DMS114 treated with DMSO at 0.1 percent for 48 hours (cell line): ENCODE results near the gene CDK13.

Experiments used
- DNase-seq: peaks from one replicate; lab custom pipeline; 2025; ENCODE audit not compliant: unreplicated experiment; lab: John Stamatoyannopoulos, UW

The CDK13 gene

DNA sequence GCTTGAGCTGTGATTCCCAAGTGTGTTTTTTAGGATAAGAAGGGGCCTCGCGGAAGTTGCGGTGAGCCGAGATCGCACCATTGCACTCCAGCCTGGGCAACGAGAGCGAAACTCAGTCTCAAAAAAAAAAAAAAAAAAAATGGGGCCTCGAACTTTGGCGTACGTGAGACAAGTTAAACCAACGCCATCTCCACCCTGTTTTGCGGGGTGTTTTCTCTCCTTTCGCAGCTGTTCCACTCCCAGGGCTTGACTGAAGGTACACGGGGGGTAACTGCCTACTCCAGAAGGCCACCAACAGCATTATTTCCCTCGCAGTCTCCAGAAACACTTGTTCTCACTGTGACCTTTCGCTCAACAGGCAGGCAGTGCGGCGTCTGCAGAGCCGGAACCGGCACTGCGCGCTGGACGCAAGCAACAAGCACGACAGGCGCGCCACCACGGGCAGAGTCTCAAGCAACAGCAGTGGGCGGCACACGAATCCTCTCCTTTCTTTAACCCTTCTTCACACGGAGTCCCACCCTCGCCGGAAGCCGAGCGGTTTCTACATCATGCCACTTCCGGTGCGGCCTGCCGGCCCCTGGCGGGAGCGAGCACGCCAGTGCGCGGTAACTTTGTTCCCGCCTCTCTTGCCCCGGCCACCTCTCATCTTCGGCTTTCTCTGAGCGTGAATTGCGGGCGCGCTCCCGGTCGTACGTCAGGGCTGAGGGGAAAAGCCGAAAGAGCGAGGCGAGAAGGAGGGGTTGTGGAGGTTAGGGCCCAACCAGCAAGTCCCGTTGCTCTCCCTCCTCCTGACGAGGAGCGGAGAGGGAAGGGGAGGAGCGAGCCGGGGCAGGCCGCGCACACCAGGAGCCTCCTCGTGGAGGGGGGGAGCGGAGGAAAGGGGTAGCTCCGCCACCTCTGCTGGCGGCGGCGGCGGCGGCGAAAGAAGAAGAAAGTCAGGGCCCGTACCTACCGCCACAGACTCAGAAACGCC, 814 bp upstream of the CDK13 start:
- peak; percentile 98 for DNase-seq

DNA sequence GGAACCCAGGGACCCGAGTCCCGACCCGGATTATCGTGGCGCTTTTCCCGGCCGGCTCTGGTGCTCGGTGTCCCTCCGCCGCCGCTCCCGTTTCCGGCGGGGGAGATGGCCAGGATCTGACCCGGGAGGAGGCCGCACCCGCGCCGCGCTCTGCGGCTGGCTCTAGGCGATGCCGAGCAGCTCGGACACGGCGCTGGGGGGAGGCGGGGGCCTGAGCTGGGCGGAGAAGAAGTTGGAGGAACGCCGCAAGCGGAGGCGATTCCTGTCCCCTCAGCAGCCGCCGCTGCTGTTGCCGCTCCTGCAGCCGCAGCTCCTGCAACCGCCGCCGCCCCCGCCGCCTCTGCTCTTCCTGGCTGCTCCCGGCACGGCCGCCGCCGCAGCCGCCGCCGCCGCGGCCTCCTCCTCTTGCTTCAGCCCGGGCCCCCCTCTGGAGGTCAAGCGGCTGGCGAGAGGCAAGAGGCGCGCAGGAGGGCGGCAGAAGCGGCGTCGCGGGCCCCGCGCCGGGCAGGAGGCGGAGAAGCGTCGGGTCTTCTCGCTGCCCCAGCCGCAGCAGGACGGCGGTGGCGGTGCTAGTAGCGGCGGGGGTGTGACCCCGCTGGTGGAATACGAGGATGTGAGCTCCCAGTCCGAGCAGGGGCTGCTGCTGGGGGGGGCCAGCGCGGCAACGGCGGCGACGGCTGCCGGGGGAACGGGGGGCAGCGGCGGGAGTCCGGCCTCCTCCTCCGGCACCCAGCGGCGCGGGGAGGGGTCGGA, 593 bp downstream of the CDK13 start:
- no peak for DNase-seq

DNA sequence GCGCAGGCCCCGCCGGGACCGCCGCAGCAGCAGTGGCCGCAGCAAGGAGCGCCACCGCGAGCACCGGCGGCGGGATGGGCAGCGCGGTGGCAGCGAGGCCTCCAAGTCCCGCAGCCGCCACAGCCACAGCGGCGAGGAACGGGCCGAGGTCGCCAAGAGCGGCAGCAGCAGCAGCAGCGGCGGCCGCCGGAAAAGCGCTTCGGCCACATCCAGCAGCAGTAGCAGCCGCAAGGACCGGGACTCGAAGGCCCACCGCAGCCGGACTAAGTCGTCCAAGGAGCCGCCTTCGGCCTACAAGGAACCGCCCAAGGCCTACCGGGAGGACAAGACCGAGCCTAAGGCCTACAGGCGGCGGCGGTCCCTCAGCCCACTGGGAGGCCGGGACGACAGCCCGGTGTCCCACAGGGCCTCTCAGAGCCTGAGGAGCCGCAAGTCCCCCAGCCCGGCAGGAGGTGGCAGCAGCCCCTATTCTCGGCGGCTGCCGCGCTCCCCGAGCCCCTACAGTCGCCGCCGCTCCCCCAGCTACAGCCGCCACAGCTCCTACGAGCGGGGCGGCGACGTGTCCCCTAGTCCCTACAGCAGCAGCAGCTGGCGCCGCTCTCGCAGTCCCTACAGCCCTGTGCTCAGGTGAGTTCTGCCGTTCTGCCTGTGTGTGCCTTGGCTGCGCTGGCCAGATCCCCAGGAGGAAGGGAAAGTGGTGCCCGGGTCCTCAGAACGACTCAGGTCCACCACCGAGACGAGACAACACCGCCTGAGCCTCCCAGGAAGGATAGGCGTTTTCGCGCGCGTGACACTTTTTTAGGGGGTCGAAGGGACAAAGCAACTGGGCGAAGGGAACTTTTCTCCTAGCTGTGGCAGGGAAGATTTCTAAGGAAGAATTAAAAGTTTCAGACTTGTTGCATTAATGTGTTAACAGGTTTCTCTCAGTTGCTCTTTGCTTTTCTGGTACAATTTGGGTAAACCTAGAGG, 1.5 kb downstream of the CDK13 start:
- DNase-seq, result peak; percentile 31

DNA sequence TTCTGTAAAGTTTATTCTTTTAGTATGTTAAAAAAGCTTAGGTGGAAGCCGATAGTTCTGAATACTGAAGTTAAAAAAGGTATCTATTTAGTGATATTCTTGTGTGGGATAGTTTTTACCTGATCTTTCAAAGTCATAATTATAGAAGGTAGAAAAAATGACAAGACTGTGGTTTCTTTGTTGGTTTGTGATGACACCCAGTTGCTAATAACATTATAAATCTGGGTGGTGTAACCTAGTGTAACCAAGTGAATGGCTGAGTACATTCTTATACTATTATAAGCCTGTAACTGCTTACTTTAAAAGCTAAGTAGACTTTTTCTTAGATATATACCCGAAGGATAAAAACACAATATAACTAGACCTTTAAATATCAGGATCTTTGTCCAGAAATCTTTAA, 2.3 kb downstream of the CDK13 start:
- no peak for DNase-seq

DNA sequence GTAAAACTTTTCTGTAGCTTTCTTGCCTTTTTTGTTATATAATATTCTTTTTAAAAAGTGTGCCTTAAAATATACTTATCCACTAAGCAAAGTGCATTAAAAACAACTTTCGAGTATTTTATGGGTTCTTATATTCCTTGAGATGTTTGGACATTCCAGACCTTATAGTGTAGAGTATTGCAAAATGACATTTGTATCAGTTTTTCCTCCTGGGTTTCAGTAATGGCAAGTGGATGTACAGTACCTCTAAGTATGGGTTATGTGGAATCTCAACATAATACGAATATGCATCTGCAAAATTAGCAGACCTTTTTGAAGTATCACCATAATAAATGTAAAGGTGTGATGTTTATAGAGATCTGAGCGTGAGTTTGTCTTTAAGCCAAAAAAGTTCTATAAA, 2.7 kb downstream of the CDK13 start:
- DNase-seq, result no peak

DNA sequence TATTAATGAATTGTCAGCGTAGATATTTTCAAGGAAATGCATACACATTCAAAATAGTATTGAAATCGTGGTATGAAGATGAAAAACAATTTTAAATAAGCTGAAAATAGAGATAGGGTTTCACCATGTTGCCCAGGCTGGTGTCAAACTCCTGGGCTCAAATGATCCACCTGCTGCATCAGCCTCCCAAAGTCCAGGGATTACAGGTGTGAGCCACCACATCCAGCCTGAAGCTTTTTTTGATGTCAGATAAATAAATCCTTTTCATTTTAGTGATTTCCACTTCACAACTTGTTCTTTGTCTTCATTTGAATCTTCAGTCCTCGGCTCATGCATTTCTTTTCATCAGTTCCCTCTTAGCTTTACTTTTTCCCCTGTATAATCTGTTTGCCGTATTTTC, 4.6 kb downstream of the CDK13 start:
- DNase-seq, result no peak

DNA sequence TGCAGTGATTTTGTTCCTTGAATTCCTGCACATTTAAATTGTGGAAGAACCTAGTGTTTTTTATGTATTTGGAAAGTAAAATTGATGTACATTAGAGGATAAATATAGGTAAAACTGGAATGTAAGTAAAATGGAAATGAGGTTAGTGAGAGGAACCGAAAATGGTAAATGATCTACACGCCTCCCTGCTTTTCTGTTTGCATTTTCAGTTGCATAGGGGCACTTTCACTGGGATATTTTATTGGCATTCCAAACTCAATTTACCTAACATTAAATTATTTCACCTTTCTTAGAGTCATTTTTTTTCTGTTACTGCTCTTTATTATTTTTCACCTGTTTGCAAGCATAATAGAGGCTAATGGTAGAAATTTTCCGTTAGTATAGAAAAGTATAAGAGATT, 8.0 kb downstream of the CDK13 start:
- no peak for DNase-seq

DNA sequence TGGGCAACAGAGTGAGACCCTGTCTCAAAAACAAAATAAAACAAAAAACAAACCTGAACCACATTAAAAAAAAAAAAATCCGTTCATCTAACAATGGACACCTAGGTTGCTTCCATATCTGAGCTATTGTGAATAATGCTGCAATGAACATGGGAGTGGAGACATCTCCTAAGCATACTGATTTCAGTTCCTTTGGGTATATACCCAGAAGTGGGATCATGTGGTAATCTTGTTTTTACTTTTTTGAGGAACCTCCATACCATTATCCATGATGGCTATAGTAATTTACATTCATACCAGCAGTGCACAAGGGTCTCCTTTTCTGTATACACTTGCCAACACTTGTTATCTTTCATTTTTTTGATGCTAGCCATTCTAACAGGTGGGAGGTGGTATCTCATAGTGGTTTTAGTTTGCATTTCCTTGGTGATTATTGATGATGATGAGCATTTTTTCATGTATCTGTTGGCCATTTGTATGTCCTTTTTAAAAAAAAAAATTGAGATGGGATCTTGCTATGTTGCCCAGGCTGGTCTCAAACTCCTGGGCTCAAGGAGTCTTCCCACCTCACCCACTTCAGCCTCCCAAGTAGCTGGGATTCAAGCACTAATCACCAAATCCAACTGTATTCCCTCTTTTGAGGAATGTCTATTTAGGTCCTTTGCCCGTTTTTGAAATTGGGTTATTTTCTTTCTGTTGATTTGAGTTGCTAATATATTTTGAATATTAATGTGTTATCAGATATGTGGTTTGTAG, 17.5 kb downstream of the CDK13 start:
- no peak for DNase-seq

DNA sequence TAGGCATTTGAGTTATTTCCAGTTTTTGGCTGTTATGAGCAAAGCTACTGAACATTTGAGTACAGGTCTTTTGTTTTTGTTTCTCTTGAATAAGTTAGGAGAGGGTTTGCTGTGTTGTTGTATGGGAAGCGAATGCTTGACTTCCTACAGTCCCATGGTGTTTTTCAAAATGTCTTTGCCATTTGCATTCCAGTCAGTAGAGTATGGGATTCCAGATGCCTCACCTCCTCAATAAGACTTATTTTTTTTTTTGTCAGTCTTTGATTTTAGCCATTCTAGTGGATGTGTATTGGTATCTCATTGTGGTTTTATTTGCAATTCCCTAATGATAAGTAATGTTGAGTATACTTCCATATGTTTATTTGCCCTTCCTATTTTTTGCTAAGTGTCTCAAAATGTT, 19.4 kb downstream of the CDK13 start:
- DNase-seq, result no peak

DNA sequence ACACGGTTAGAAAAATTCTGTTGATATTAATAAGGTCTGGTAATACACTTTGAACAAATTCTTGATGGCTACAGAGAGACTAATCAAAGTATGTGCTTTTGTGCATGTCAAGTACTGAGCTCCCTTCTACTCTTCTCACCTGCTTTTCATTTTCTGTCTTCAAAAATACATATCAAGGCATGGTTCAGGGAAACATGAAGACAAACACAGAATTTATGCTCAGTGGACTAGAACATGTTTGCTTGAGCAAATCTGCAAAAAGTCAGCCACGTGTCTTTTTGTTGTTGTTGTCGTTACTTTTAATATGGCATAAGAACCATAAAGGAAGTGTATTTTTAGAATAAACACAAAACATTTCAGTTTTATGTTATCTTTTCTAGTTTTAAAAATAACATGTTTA, 21.9 kb downstream of the CDK13 start:
- no peak for DNase-seq

DNA sequence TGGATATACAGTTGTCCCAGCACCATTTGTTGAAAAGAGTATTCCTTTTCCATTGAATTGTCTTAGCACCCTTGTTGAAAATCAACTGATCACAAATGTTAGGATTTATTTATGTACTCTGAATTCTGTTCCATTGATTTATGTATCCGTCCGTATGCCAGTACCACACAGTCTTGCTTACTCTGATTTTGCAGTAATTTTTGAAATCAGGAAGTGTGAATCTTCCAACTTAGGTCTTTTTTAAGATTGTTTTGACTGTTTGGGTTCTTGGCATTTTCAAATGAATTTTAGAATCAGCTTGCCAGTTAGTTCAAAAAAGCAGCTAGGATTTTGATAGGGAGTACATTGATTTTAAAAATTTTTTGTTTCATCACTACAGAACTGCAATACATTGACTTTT, 23.7 kb downstream of the CDK13 start:
- no peak for DNase-seq

DNA sequence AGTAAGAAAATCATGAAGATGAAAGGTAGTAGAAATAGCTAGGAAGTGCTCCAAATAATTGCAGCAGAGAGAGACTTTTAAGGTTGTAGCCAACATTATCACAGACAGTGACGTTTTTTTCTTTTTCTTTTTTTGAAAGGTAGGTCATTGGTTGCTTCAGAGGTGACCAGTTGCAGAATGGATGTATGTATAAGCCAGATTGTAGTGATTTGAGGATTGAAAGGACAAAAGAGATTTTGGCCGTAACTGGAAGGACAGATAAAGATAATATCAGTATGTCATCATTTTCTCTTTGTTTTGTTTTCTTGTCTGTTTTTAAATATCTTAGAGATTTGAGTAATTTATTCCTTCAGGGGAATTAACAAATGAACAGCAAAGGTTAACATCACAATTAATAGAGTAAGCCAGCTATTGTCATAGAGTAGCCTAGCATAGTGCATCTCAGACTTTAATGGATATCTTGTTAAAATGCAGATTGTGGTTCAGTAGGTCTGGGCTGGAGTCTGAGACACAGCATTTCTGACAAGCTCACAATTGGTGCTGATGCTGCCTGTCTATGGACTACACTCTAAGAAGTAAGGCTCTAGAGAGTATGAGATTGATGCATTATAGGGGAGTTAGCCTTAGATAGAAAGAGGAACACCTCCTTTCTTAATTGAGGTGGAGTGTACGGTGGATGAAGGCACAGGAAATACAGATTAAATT, 28.3 kb downstream of the CDK13 start:
- no peak for DNase-seq

DNA sequence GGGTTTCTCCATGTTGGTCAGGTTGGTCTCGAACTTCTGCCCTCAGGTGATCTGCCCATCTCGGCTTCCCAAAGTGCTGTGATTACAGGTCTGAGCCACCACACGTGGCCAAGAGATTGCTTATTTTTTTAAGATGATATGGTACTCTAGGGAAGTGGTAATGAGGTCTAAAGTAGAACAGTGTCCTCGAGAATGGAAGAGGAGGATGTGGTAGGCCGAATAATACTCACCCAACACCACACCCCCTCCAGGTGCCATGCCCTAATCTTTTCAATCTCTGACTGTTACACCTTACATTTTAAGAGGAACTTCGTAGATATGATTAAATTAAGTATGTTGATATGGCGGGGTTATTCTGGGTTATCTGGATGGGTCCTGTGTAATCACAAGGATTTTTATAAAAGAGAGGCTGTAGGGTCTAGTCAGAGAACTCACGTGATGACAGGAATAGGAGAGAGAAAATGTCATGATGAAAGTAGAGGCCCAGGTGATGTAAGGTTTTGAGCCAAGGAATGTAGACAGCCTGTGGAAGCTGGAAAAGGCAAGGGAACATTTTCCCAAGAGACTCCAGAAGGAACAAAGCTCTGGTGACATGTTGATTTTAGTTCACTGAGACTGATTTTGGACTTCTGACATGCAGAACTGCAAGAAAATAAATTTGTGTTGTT, 29.5 kb downstream of the CDK13 start:
- no peak for DNase-seq

DNA sequence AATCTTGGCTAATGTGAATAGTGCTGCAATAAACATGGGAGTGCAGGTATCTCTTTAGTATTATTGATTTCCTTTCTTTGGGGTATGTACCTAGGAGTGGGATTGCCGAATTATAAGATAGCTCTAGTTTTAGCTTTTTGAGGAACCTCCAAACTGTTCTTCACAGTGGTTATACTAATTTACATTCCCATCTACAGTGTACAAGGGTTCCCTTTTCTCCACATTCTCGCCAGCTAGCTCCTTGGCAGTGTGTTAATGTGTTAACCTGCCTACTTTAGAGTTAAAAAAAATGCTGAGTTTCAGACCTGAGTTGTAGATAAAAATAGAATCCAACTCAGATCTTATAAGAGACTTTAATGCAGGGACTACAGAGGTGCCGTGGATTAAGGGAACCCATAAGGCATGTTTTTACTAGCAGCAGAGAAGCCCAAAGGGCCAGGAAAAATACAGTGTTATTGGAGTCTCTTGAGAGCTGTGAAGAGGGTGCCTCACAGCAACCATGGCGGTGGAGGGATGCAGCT, 35.4 kb downstream of the CDK13 start:
- DNase-seq, result no peak

DNA sequence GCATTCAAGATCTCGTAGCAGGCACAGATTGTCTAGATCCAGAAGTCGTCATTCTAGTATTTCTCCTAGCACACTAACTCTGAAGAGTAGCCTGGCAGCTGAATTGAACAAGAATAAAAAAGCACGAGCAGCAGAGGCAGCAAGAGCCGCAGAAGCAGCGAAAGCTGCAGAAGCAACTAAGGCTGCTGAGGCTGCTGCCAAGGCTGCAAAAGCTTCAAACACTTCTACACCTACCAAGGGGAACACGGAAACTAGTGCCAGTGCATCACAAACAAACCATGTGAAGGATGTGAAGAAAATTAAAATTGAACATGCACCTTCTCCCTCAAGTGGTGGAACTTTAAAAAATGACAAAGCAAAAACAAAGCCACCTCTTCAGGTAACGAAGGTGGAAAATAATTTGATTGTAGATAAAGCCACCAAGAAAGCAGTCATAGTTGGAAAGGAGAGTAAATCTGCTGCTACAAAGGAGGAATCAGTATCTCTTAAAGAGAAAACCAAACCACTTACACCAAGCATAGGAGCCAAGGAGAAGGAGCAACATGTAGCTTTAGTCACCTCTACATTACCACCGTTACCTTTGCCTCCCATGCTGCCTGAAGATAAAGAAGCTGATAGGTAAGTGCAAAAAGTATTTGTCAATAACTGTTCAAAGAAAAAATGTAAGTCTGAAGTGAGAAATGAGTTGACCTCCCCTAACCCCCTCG, 37.7 kb downstream of the CDK13 start:
- no peak for DNase-seq

DNA sequence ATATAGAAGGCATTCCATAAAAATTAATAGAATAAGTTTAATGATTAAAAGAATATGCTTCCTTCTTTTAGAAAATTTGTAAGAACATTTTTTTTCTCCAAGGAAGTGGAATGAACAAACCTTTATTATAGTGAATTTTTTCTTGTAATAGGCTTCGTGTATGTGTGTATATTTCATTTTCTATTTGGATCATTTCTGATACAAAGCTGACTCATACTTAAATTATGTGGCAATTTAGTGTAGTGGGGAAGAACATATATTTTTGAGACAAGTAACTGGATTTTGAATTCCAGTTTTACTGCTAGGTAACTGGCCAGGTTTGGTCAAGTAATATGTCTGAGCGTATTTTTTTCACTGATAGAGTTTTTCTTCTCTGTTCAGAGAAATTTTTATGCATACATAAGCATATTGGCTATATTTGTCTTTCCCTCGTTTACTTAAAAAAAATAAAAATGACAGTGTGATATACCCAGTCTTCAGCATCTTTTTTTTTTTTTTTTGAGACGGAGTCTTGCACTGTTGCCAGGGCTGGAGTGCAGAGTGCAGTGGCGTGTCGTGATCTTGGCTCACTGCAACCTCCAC, 50.8 kb downstream of the CDK13 start:
- no peak for DNase-seq

DNA sequence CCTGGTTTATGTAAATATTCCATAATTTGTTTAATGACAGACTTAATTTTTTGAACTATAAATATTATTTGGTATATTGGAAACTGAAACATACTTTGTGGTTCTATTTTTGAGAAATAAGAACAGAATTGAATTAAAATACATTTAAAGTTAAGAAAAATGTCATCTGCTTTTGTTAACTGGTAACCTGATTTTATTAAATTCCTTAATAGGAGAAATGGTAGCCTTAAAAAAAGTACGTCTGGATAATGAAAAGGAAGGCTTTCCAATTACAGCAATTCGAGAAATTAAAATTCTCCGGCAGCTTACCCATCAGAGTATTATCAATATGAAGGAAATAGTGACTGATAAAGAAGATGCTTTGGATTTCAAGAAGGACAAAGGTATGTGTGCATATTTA, 51.6 kb downstream of the CDK13 start:
- DNase-seq, result no peak

DNA sequence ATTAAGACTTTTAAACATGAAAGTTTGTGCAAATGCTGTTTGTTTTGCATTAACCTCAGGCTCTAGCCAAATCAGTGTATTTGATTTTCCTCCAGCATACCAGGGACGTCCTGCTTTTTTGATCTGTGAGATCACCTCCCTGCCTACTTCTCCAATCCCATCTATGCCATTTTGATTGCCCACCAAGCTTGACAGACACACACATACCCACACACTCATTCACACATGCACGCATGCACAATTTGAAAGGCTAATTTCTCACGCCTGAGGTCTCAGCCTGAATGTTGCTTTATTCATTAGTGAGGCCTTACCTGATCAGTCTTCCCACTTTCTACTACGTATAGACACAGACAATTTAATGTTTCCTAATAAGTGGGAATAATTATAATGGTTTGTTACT, 53.5 kb downstream of the CDK13 start:
- DNase-seq, result no peak
